GM12878 (cell line): ENCODE measurements around the gene FADS1. TPM values are rescaled to one million over a fixed set of nuclear protein-coding genes. Genes with fewer than 3 reads are reported as not detected.

Experiments used
- ATAC-seq: fragments of 200-7000 bp; cut with Tn5 transposase; 3 replicates; pipeline ENCODE4 v1.9.1; 2020; ENCODE audit warnings: mild to moderate bottlenecking, moderate library complexity
- BruUV-seq: library from RNA; stranded (reverse); fragments of 400-500 nt; replicated peaks from 2 replicates; lab custom pipeline; 2021; lab: Mats Ljungman, UMichigan
- CTCF ChIA-PET: fragments of 300-600 bp; sonication (Branson Sonifier 250); formaldehyde crosslinking; extraction: SDS; loops from one replicate; lab custom pipeline; 2021; ENCODE audit warnings: inconsistent platforms; lab: Yijun Ruan, JAX
- POLR2A ChIA-PET: fragments of 350-600 bp; formaldehyde crosslinking; extraction: SDS; loops from one replicate; lab custom pipeline; 2021; ENCODE audit warnings: inconsistent platforms; lab: Charles Lee
- RAD21 ChIA-PET: fragments of 300-600 bp; sonication (Branson Sonifier 250); formaldehyde crosslinking; loops from one replicate; lab custom pipeline; 2023; ENCODE audit warnings: antibody characterized with exemption; ENCODE audit not compliant: unreplicated experiment; lab: Charles Lee
- SMC1A ChIA-PET: fragments of 300-600 bp; sonication (Branson Sonifier 250); formaldehyde crosslinking; loops from one replicate; lab custom pipeline; 2023; ENCODE audit not compliant: unreplicated experiment, uncharacterized antibody; lab: Charles Lee
- DNase-seq: peaks from one replicate; pipeline ENCODE4 v3.0.0-alpha.2; 2011; ENCODE audit warnings: low read depth, low spot score
- FAIRE-seq: peaks from 3 replicates; lab custom pipeline; 2011; peaks lifted over from hg19 to GRCh38; lab: Jason Lieb, UNC
- H2AFZ ChIP-seq: 2 replicates; pipeline ENCODE4 v1.6.0; 2011; ENCODE audit warnings: low read depth, low read length, control low read depth; ENCODE audit not compliant: control insufficient read depth
- H3K27ac ChIP-seq: 2 replicates; pipeline ENCODE4 v1.5.1; 2011; ENCODE audit warnings: control low read depth; ENCODE audit not compliant: control insufficient read depth, insufficient read depth
- H3K27me3 ChIP-seq, 2 experiments: replicated peaks in 1 of 2; 2 replicates each; pipeline versions ENCODE4 v1.6.0 to v1.6.1; 2011; ENCODE audit warnings: low read length in 1 of 2; ENCODE audit not compliant: control insufficient read depth in 2 of 2, insufficient read depth in 2 of 2
- H3K36me3 ChIP-seq, 2 experiments: 2 replicates each; pipeline ENCODE4 v1.5.1; 2011; ENCODE audit warnings: low read length in 1 of 2; ENCODE audit not compliant: control insufficient read depth in 2 of 2, insufficient read depth in 2 of 2
- H3K4me1 ChIP-seq: 2 replicates; pipeline ENCODE4 v1.6.1; 2011; ENCODE audit warnings: mild to moderate bottlenecking, low read length, moderate library complexity, mixed read lengths; ENCODE audit not compliant: control insufficient read depth, insufficient read depth
- H3K4me2 ChIP-seq: 2 replicates; pipeline ENCODE4 v1.6.0; 2011; ENCODE audit warnings: control low read depth; ENCODE audit not compliant: control insufficient read depth, insufficient read depth
- H3K4me3 ChIP-seq: fragments of 200-600 bp; sonication (generic); 2 replicates; pipeline ENCODE4 v1.5.1; 2016
- H3K79me2 ChIP-seq: 2 replicates; pipeline ENCODE4 v1.6.0; 2011; ENCODE audit warnings: low read length; ENCODE audit not compliant: control insufficient read depth, insufficient read depth
- H3K9ac ChIP-seq: 2 replicates; pipeline ENCODE4 v1.8.0; 2011; ENCODE audit warnings: low read length, control low read depth, mixed read lengths; ENCODE audit not compliant: control insufficient read depth, insufficient read depth
- H3K9me3 ChIP-seq: replicated peaks from 3 replicates; pipeline ENCODE4 v1.5.1; 2011; ENCODE audit warnings: mild to moderate bottlenecking, low read length; ENCODE audit not compliant: control insufficient read depth, insufficient read depth
- H4K20me1 ChIP-seq: 2 replicates; pipeline ENCODE4 v1.6.0; 2011; ENCODE audit not compliant: control insufficient read depth, insufficient read depth
- ATF3 ChIP-seq: IDR thresholded peaks from 2 replicates; pipeline ENCODE4 v1.6.1; 2011; ENCODE audit warnings: low read depth, mild to moderate bottlenecking, low read length, moderate library complexity, borderline replicate concordance; ENCODE audit errors: extremely low read depth
- KDM1A ChIP-seq: fragments of 200-600 bp; sonication (generic); IDR thresholded peaks from 2 replicates; pipeline ENCODE4 v1.6.1; 2016; ENCODE audit warnings: borderline replicate concordance
- NBN ChIP-seq: fragments of 450-650 bp; IDR thresholded peaks from 2 replicates; pipeline ENCODE4 v1.6.1; 2016
- PKNOX1 ChIP-seq: fragments of 450-650 bp; IDR thresholded peaks from 2 replicates; pipeline ENCODE4 v1.6.1; 2016; ENCODE audit warnings: mild to moderate bottlenecking
- POLR2AphosphoS2 ChIP-seq: IDR thresholded peaks from 2 replicates; pipeline ENCODE4 v1.6.1; 2011; ENCODE audit warnings: low read depth, mild to moderate bottlenecking, low read length, improper control_type of control experiment, moderate library complexity
- SMAD5 ChIP-seq: IDR thresholded peaks from 2 replicates; pipeline ENCODE4 v1.6.1; 2016; ENCODE audit warnings: antibody characterized with exemption, low read depth
- SPI1 ChIP-seq: IDR thresholded peaks from 2 replicates; pipeline ENCODE4 v1.6.1; 2011; ENCODE audit warnings: low read depth, mild to moderate bottlenecking, low read length, moderate library complexity, borderline replicate concordance; ENCODE audit not compliant: insufficient read depth
- SREBF1 ChIP-seq: IDR thresholded peaks from 2 replicates; pipeline ENCODE4 v1.6.1; 2012; ENCODE audit warnings: mild to moderate bottlenecking, low read length
- TCF3 ChIP-seq: IDR thresholded peaks from 2 replicates; pipeline ENCODE4 v1.6.1; 2012; ENCODE audit warnings: low read depth, mild to moderate bottlenecking, low read length, borderline replicate concordance; ENCODE audit not compliant: insufficient read depth
- YY1 ChIP-seq: IDR thresholded peaks from 2 replicates; pipeline ENCODE4 v1.6.1; 2011; ENCODE audit warnings: low read depth, mild to moderate bottlenecking, low read length
- ZBTB4 ChIP-seq: fragments of 450-650 bp; formaldehyde crosslinking; IDR thresholded peaks from 2 replicates; pipeline ENCODE4 v1.4.0; 2022; ENCODE audit warnings: mild to moderate bottlenecking, moderate library complexity
- ZNF217 ChIP-seq: fragments of 450-650 bp; IDR thresholded peaks from 2 replicates; pipeline ENCODE4 v1.6.1; 2017; ENCODE audit warnings: antibody characterized with exemption, mild to moderate bottlenecking
- ZNF24 ChIP-seq: fragments of 450-650 bp; IDR thresholded peaks from 2 replicates; pipeline ENCODE4 v1.6.1; 2017; ENCODE audit warnings: antibody characterized with exemption, mild to moderate bottlenecking
- ZSCAN29 ChIP-seq: fragments of 450-650 bp; IDR thresholded peaks from 2 replicates; pipeline ENCODE4 v1.6.1; 2017; ENCODE audit warnings: mild to moderate bottlenecking, moderate library complexity
- WGBS: methylation state at CpG from one replicate; pipeline ENCODE4 v1.1.6; 2016; ENCODE audit warnings: low lambda C conversion rate; ENCODE audit not compliant: insufficient replicate concordance, insufficient coverage; ENCODE audit errors: missing lambda C conversion rate; 5-methylcytosine and 5-hydroxymethylcytosine counted together
- in situ Hi-C: fragments of 300-500 bp; cut with MboI; formaldehyde crosslinking; loops from 9 replicates; pipeline ENCODE4 v1.14.3; 2018; ENCODE audit warnings: mixed read lengths
- intact Hi-C: fragments of 100-400 bp; cut with micrococcal nuclease; formaldehyde crosslinking; loops from one replicate; pipeline ENCODE4 v1.14.2; 2022; ENCODE audit not compliant: unreplicated experiment
- polyA plus RNA-seq, 11 experiments: library from polyadenylated mRNA; depleted of rRNA in 4 of 11; unstranded in 6 of 11; stranded (reverse) in 5 of 11; fragments of >200 nt; fragmentation: Nextera tagmentation in 4 of 11; fragmentation: Illumina TruSeq in 1 of 11; extraction: Ambion mirVana in 4 of 11; extraction: Trizol in 1 of 11; gene quantifications; 1 replicate in 1 of 11; 2 replicates in 10 of 11; pipeline versions ENCODE4 v1.2.1 to v1.2.3, GENCODE V29; 2011 to 2016; ENCODE audit warnings: inconsistent platforms in 2 of 11, missing spikeins in 2 of 11, low read depth in 1 of 11
- total RNA-seq, 4 experiments: library from RNA; depleted of rRNA in 3 of 4; stranded (reverse); fragments of >200 nt in 3 of 4; fragmentation: Illumina TruSeq in 1 of 4; extraction: Trizol in 1 of 4; gene quantifications; 2 replicates each; pipeline versions ENCODE4 v1.2.1 to v1.2.3, GENCODE V29; 2013 to 2021

Gene FADS1
- total and polyA plus RNA-seq, 10 of the 15 experiments (the other 5 are each of a cell fraction or from before 2014, with no cell fraction given), result 8.8 to 73.9 (median 39.0) TPM

- TF ChIP-seq KDM1A (no peak), ZBTB4 (CRISPR knock-in tag) (no peak), PKNOX1 (peak; percentile 58; the same call in 1 of the 2 replicates)
Measured at GRCh38 chr11:61827571-61828378, 11.0 kb upstream of the FADS1 start, which contains the start of gene FADS2 (continued).

GRCh38 chr11:61826930-61827570, 10.2 kb upstream of the FADS1 start:
- Histone ChIP-seq H3K4me1 (peaks cover 12% of the 10 kb centered on the region), H3K27ac (peak overlapping the region; percentile 95), H3K9ac (peak overlapping the region; percentile 95), H3K36me3 (peaks cover 0 to 4% of the 10 kb centered on the region in 2 experiments; a peak in 1 of 4 replicates), H2AFZ (peak overlapping the region; percentile 87), H3K27me3 (no peaks in the 10 kb centered on the region), H3K9me3 (no peaks in the 10 kb centered on the region), H3K79me2 (peaks cover 52% of the 10 kb centered on the region), H3K4me2 (peak overlapping the region; percentile 93), H4K20me1 (no peaks in the 10 kb centered on the region), H3K4me3 (peak overlapping the region; percentile 100)
- ATAC-seq (peak; percentile 27), DNase-seq (no peak), FAIRE-seq (no peak)
- in situ Hi-C loops (no loop called here), intact Hi-C loops (loop anchor here (1.0 to 5.0 kb wide), 2 partner anchors 11 to 140 kb away; partner anchors contain the start of gene FTH1)
- ChIA-PET RAD21 (interaction anchor here (5.2 to 6.9 kb wide), 2 partner anchors 10 to 29 kb away, joined by 48 to 51 read pairs; partner anchors contain the start of gene FADS1), CTCF (interaction anchor here (1.6 to 9.7 kb wide), 3 partner anchors 11 to 281 kb away, joined by 5 to 75 read pairs (median 56); partner anchors contain the start of gene FADS1), POLR2A (interaction anchor here (0.6 to 6.9 kb wide), 7 partner anchors 9 to 72 kb away, joined by 3 to 167 read pairs (median 5); partner anchors contain the start of genes FADS1, FEN1 and TMEM258), SMC1A (interaction anchor here (0.6 to 6.2 kb wide), 4 partner anchors 10 to 488 kb away, joined by 3 to 67 read pairs (median 3); partner anchors contain the start of gene FADS1)
- TSS peak; percentile 88 for BruUV-seq
- WGBS, result 4% methylated on average over 23 of the region's 23 CpGs
- TF ChIP-seq ZSCAN29, result 0 out of 2 replicates have a peak, but pooled peaks have one; percentile 30
- TF ChIP-seq TCF3, result no peak
- no peak for TF ChIP-seq ZNF24
- TF ChIP-seq SPI1, result peak; percentile 49; the same call in 1 of the 2 replicates
- TF ChIP-seq NBN, result peak; percentile 18
- peak; percentile 42; the same call in 1 of the 2 replicates for TF ChIP-seq POLR2AphosphoS2
- TF ChIP-seq SMAD5, result 0 out of 2 replicates have a peak, but pooled peaks have one; percentile 17
- peak; percentile 84 for TF ChIP-seq YY1
- TF ChIP-seq ZNF217, result no peak
- no peak for TF ChIP-seq SREBF1
- no peak for TF ChIP-seq ATF3
